CD14-positive monocyte (primary cell): Measurements from ENCODE around the gene SLC6A20. TPM values are rescaled to one million over a fixed set of nuclear protein-coding genes. Genes with fewer than 3 reads are reported as not detected.

Source experiments
- DNase-seq, 3 donors: peaks; one replicate each; pipeline ENCODE4 v3.0.0-alpha.2; 2011 to 2022
- H2AFZ ChIP-seq: 2 replicates; pipeline ENCODE4 v1.6.0; 2012; ENCODE audit warnings: mild to moderate bottlenecking, low read depth, low read length, inconsistent platforms; ENCODE audit not compliant: insufficient read depth, poor library complexity, severe bottlenecking
- H3K27ac ChIP-seq, 2 donors: 1 replicate in 1 of 2; 2 replicates in 1 of 2; pipeline ENCODE4 v1.5.1; 2012 to 2013; ENCODE audit warnings: low read length in 2 of 2, control low read depth in 1 of 2, inconsistent platforms in 1 of 2, low read depth in 1 of 2, mild to moderate bottlenecking in 1 of 2
- H3K27me3 ChIP-seq, 2 donors: one replicate each; pipeline versions ENCODE4 v1.6.0 to v1.6.1; 2011 to 2013; ENCODE audit warnings: low read length in 2 of 2; ENCODE audit not compliant: control insufficient read depth in 2 of 2, insufficient read depth in 2 of 2
- H3K36me3 ChIP-seq, 2 donors: replicated peaks in 1 of 2; 1 replicate in 1 of 2; 2 replicates in 1 of 2; pipeline versions ENCODE4 v1.5.1 to v1.6.1; 2012 to 2013; ENCODE audit warnings: low read length in 2 of 2, control low read depth in 1 of 2, inconsistent platforms in 1 of 2, mild to moderate bottlenecking in 1 of 2; ENCODE audit not compliant: insufficient read depth in 2 of 2, control insufficient read depth in 1 of 2
- H3K4me1 ChIP-seq, 2 donors: 1 replicate in 1 of 2; 2 replicates in 1 of 2; pipeline versions ENCODE4 v1.5.1 to v1.6.1; 2012 to 2013; ENCODE audit warnings: low read length in 2 of 2, control low read depth in 1 of 2, inconsistent platforms in 1 of 2, mild to moderate bottlenecking in 1 of 2, moderate library complexity in 1 of 2; ENCODE audit not compliant: insufficient read depth in 2 of 2, control insufficient read depth in 1 of 2
- H3K4me2 ChIP-seq: replicated peaks from 2 replicates; pipeline ENCODE3; 2012; ENCODE audit warnings: low read length, moderate library complexity, mild to moderate bottlenecking; ENCODE audit not compliant: poor library complexity, severe bottlenecking; ENCODE audit errors: extremely low read depth
- H3K4me3 ChIP-seq, 3 experiments: fragments of 200-600 bp in 1 of 3; sonication (generic) in 1 of 3; replicated peaks in 1 of 3; 1 replicate in 2 of 3; 2 replicates in 1 of 3; pipeline ENCODE4 v1.5.1; 2011 to 2013; ENCODE audit warnings: low read length in 3 of 3, mild to moderate bottlenecking in 3 of 3, control low read depth in 2 of 3, low read depth in 2 of 3, inconsistent platforms in 1 of 3, moderate library complexity in 1 of 3
- H3K79me2 ChIP-seq: 2 replicates; pipeline ENCODE4 v1.6.0; 2012; ENCODE audit warnings: mild to moderate bottlenecking, control low read depth, inconsistent platforms, low read length, moderate library complexity; ENCODE audit not compliant: insufficient read depth
- H3K9ac ChIP-seq: 2 replicates; pipeline ENCODE4 v1.6.0; 2017; ENCODE audit warnings: low read length, mild to moderate bottlenecking; ENCODE audit not compliant: insufficient read depth, poor library complexity, severe bottlenecking
- H3K9me3 ChIP-seq, 2 donors: replicated peaks in 1 of 2; 1 replicate in 1 of 2; 2 replicates in 1 of 2; pipeline versions ENCODE4 v1.5.1 to v1.6.1; 2012 to 2013; ENCODE audit warnings: low read length in 2 of 2, control low read depth in 1 of 2; ENCODE audit not compliant: control insufficient read depth in 1 of 2, insufficient read depth in 1 of 2
- H4K20me1 ChIP-seq: 2 replicates; pipeline ENCODE4 v1.6.0; 2012; ENCODE audit warnings: mild to moderate bottlenecking, low read length, control low read depth, moderate library complexity; ENCODE audit not compliant: insufficient read depth
- H3K27ac Mint-ChIP-seq, 7 donors: one replicate each; pipeline ENCODE4 v1.8.0; 2020; ENCODE audit warnings: mild to moderate bottlenecking in 7 of 7, mixed read lengths in 7 of 7, moderate library complexity in 6 of 7, inconsistent platforms in 2 of 7
- H3K27me3 Mint-ChIP-seq, 3 donors: one replicate each; pipeline ENCODE4 v1.8.0; 2021 to 2022; ENCODE audit warnings: low read depth in 3 of 3, mild to moderate bottlenecking in 3 of 3, mixed read lengths in 3 of 3, moderate library complexity in 3 of 3, inconsistent platforms in 1 of 3
- H3K36me3 Mint-ChIP-seq, 2 donors: one replicate each; pipeline ENCODE4 v1.8.0; 2020; ENCODE audit warnings: mixed read lengths in 2 of 2, inconsistent platforms in 1 of 2, mild to moderate bottlenecking in 1 of 2
- H3K4me1 Mint-ChIP-seq: one replicate; pipeline ENCODE4 v1.8.0; 2020; ENCODE audit warnings: mild to moderate bottlenecking, mixed read lengths
- H3K4me3 Mint-ChIP-seq, 2 donors: one replicate each; pipeline ENCODE4 v1.8.0; 2020; ENCODE audit warnings: mild to moderate bottlenecking in 2 of 2, mixed read lengths in 2 of 2, moderate library complexity in 1 of 2
- H3K9me3 Mint-ChIP-seq, 7 donors: one replicate each; pipeline ENCODE4 v1.8.0; 2020 to 2022; ENCODE audit warnings: mixed read lengths in 7 of 7, mild to moderate bottlenecking in 6 of 7, moderate library complexity in 6 of 7, inconsistent platforms in 2 of 7
- CTCF ChIP-seq: fragments of 200-600 bp; IDR thresholded peaks from one replicate; pipeline ENCODE4 v1.8.0; 2022; ENCODE audit warnings: antibody characterized with exemption, mild to moderate bottlenecking
- whole genome bisulfite sequencing: methylation state at CpG from one replicate; pipeline ENCODE4 v1.1.5; 2013; ENCODE audit warnings: missing lambda C conversion rate; ENCODE audit not compliant: insufficient coverage; 5-methylcytosine and 5-hydroxymethylcytosine counted together
- intact Hi-C, 2 donors: fragments of 100-400 bp; cut with micrococcal nuclease; formaldehyde crosslinking; loops; one replicate each; pipeline versions ENCODE4 v1.15.0 to v1.15.1; 2023
- polyA plus RNA-seq, 3 donors: library from polyadenylated mRNA; depleted of rRNA in 1 of 3; unstranded in 2 of 3; stranded (reverse) in 1 of 3; fragments of 300-500 nt in 2 of 3; fragments of >200 nt in 1 of 3; fragmentation: Illumina TruSeq in 2 of 3; gene quantifications; 1 replicate in 2 of 3; 2 replicates in 1 of 3; pipeline ENCODE4 v1.2.3, GENCODE V29; 2012 to 2021
- small RNA-seq: library from RNA; depleted of rRNA; stranded (forward); fragments of <200 nt; gene quantifications from one replicate; pipeline ENCODE3, GENCODE V24; 2012; ENCODE audit warnings: low read depth; ENCODE audit not compliant: insufficient read length

SLC6A20 gene
- polyA plus RNA-seq, 3 donors: not detected

- H4K20me1 ChIP-seq: peaks cover 20% of the 10 kb centered on the region
- no peak overlapping the region for H3K4me2 ChIP-seq
- H3K36me3 ChIP-seq: peaks cover 89 to 96% of the 10 kb centered on the region in 2 donors
- H3K9ac ChIP-seq: no peak overlapping the region
- H3K27ac ChIP-seq: peak overlapping the region in 1 of 2 donors; percentile 28
- H3K9me3 ChIP-seq: no peaks in the 10 kb centered on the region
- Mint-ChIP-seq H3K9me3 (no peaks in the 10 kb centered on the region), H3K36me3 (peaks cover 70 to 74% of the 10 kb centered on the region in 2 donors), H3K4me1 (peaks cover 6% of the 10 kb centered on the region), H3K27me3 (no peaks in the 10 kb centered on the region), H3K27ac (no peak overlapping the region), H3K4me3 (no peak overlapping the region)
- H3K27me3 ChIP-seq: no peaks in the 10 kb centered on the region
- DNase-seq: no peak
- no peaks in the 10 kb centered on the region for H3K4me1 ChIP-seq
- intact Hi-C loops: no loop called here
- no peak overlapping the region for H3K4me3 ChIP-seq
- no peak overlapping the region for H2AFZ ChIP-seq
- TF ChIP-seq CTCF: no peak
- peaks cover 5% of the 10 kb centered on the region for H3K79me2 ChIP-seq
- WGBS: 25% methylated on average over 4 of the region's 4 CpGs
Measured at GRCh38 chr3:45711931-45712330, 84.4 kb downstream of the SLC6A20 start.

- no peaks in the 10 kb centered on the region for H3K4me1 ChIP-seq
- peak overlapping the region in 1 of 2 donors; percentile 7 for H3K27ac ChIP-seq
- H3K4me1 Mint-ChIP-seq: peaks cover 9% of the 10 kb centered on the region
- WGBS: 100% methylated on average over 1 of the region's 2 CpGs
- H3K27me3 Mint-ChIP-seq: no peaks in the 10 kb centered on the region
- H3K79me2 ChIP-seq: peaks cover 53% of the 10 kb centered on the region
- DNase-seq: no peak
- no peak overlapping the region for H3K9ac ChIP-seq
- peaks cover 58% of the 10 kb centered on the region for H4K20me1 ChIP-seq
- intact Hi-C loops: no loop called here
- peaks cover 52 to 60% of the 10 kb centered on the region in 2 donors for H3K36me3 Mint-ChIP-seq
- no peak overlapping the region for H3K4me2 ChIP-seq
- no peaks in the 10 kb centered on the region for H3K9me3 Mint-ChIP-seq
- no peaks in the 10 kb centered on the region for H3K27me3 ChIP-seq
- H3K4me3 Mint-ChIP-seq: no peak overlapping the region
- peaks cover 66 to 80% of the 10 kb centered on the region in 2 donors for H3K36me3 ChIP-seq
- TF ChIP-seq CTCF: no peak
- H3K27ac Mint-ChIP-seq: no peak overlapping the region
- no peaks in the 10 kb centered on the region for H3K9me3 ChIP-seq
- H2AFZ ChIP-seq: no peak overlapping the region
- no peak overlapping the region for H3K4me3 ChIP-seq
Measured at GRCh38 chr3:45705839-45706808, 90.2 kb downstream of the SLC6A20 start.

Small RNA genes within 50 kb of the gene (small RNA-seq; reads per million reads assigned to genes)
- not detected for gene RN7SL145P

Other genes with a start within 250 kb of the SLC6A20 start
- gene LIMD1, start 201.8 kb downstream of the SLC6A20 start, polyA plus RNA-seq: 10 to 100 TPM in 1 of 3 donors, 1 to 10 TPM in 2; 6.0 to 16.7 (median 8.5) TPM
- gene SACM1L, start 107.1 kb downstream of the SLC6A20 start, polyA plus RNA-seq: 10 to 100 TPM; 14.6 to 25.7 (median 21.5) TPM
- 10 to 100 TPM in 1 of 3 donors, 1 to 10 TPM in 2; 7.3 to 10.5 (median 7.5) TPM for gene LZTFL1, start 45.6 kb upstream of the SLC6A20 start, polyA plus RNA-seq
- gene CCR9, start 90.0 kb upstream of the SLC6A20 start, polyA plus RNA-seq: not detected
- gene CXCR6, start 146.9 kb upstream of the SLC6A20 start, polyA plus RNA-seq: under 1 TPM in 1 of 3 donors, not detected in 2; 0.10 TPM
- gene FYCO1, start 199.3 kb upstream of the SLC6A20 start, polyA plus RNA-seq: 1 to 10 TPM in 2 of 3 donors, under 1 TPM in 1; 0.59 to 5.0 (median 1.3) TPM
- under 1 TPM in 2 of 3 donors, not detected in 1; 0.03 to 0.05 TPM for gene XCR1, start 230.9 kb upstream of the SLC6A20 start, polyA plus RNA-seq